Measurements from ENCODE around the gene AHNAK.

Gene AHNAK

DNA sequence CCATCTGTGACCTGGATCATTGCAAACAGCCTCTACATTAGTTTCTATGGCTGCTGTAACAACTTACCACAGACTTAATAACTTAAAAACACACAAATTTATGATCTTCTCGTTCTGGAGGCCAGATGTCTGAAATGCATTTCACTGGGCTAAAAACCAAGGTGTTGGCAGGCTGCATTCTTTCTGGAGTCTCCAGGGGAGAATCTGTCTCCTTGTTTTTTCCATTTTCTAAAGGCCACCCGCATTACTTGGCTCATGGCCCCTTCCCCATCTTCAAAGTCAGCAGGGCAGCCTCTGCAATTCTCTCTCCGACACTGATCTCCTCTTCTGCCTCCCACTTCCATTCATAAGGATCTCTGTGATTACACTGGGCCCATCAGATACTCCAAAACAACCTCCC, 116.2 kb downstream of the AHNAK start:
- DNase-seq, result no peak
- peaks cover 50% of the 10 kb centered on the region for H3K4me1 Mint-ChIP-seq (ENCODE audit: low read depth)
- H3K9me3 Mint-ChIP-seq, result no peaks in the 10 kb centered on the region
- H3K36me3 Mint-ChIP-seq (ENCODE audit: low read depth), result no peaks in the 10 kb centered on the region
- no peak overlapping the region for H3K27ac Mint-ChIP-seq
- no peaks in the 10 kb centered on the region for H3K27me3 Mint-ChIP-seq
- H3K4me3 Mint-ChIP-seq, result no peak overlapping the region

DNA sequence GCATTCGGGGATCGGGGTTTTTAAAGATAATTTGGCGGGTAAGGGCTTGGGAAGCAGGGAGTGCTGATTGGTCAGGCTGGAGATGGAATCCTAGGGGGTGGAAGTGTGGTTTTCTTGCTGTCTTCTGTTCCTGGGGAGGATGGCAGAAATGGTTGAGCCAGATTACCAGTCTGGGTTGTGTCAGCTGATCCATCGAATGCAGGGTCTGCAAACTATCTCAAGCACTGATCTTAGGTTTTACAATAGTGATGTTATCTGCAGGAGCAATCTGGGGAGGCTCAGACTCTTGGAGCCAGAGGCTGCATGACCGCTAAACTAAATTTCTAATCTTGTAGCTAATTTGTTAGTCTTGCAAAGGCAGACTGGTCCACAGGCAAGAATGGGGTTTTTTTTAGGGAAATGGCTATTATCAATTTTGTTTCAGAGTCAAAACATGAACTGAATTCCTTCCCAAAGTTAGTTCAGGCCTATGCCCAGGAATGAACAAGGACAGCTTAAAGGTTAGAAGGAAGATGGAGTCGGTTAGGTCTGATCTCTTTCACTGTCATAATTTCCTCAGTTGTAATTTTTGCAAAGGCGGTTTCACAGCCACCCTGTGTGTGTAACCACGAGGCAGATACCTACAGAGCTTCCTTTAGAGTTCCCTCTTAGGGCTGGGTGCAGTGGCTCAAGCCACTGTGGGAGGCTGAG, 117.6 kb downstream of the AHNAK start:
- Mint-ChIP-seq H3K36me3 (ENCODE audit: low read depth) (no peaks in the 10 kb centered on the region), H3K9me3 (no peaks in the 10 kb centered on the region), H3K4me1 (ENCODE audit: low read depth) (peaks cover 50% of the 10 kb centered on the region), H3K27ac (peak overlapping the region; percentile 95), H3K4me3 (no peak overlapping the region), H3K27me3 (no peaks in the 10 kb centered on the region)
- DNase-seq, result no peak

- peak; percentile 47 for DNase-seq
- H3K27ac Mint-ChIP-seq, result peak overlapping the region; percentile 95
- no peaks in the 10 kb centered on the region for H3K27me3 Mint-ChIP-seq
- peaks cover 42% of the 10 kb centered on the region for H3K4me1 Mint-ChIP-seq (ENCODE audit: low read depth)
- peak overlapping the region; percentile 56 for H3K4me3 Mint-ChIP-seq
- H3K9me3 Mint-ChIP-seq, result no peaks in the 10 kb centered on the region
- no peaks in the 10 kb centered on the region for H3K36me3 Mint-ChIP-seq (ENCODE audit: low read depth)
Measured at GRCh38 chr11:62427630-62428233, 118.9 kb downstream of the AHNAK start.

- Mint-ChIP-seq H3K4me1 (ENCODE audit: low read depth) (peaks cover 23% of the 10 kb centered on the region), H3K27ac (no peak overlapping the region), H3K36me3 (ENCODE audit: low read depth) (no peaks in the 10 kb centered on the region), H3K9me3 (no peaks in the 10 kb centered on the region), H3K27me3 (no peaks in the 10 kb centered on the region), H3K4me3 (no peak overlapping the region)
- no peak for DNase-seq
Measured at GRCh38 chr11:62423012-62423411, 123.6 kb downstream of the AHNAK start.

DNA sequence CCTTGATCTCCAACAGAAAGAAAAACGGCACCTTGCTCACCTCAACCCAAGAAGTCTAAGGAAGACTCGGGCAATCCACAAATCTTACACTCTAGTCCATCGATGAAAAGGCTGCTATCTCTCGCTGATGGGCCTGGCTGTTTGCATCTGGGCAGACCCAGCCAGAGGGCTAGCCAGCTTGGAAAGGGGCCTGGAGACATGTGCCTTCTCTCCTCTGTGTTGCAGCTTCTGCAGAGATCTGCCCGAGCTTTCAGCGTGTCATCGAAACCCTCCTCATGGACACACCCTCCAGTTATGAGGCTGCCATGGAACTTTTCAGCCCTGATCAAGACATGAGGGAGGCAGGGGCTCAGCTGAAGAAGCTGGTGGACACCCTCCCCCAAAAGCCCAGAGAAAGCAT, 124.6 kb downstream of the AHNAK start:
- no peaks in the 10 kb centered on the region for H3K9me3 Mint-ChIP-seq
- DNase-seq, result no peak
- H3K36me3 Mint-ChIP-seq (ENCODE audit: low read depth), result no peaks in the 10 kb centered on the region
- no peaks in the 10 kb centered on the region for H3K27me3 Mint-ChIP-seq
- H3K27ac Mint-ChIP-seq, result no peak overlapping the region
- H3K4me3 Mint-ChIP-seq, result no peak overlapping the region
- H3K4me1 Mint-ChIP-seq (ENCODE audit: low read depth), result peaks cover 14% of the 10 kb centered on the region

GRCh38 chr11:62420882-62421281, 125.7 kb downstream of the AHNAK start:
- Mint-ChIP-seq H3K9me3 (no peaks in the 10 kb centered on the region), H3K4me3 (no peak overlapping the region), H3K4me1 (ENCODE audit: low read depth) (peaks cover 4% of the 10 kb centered on the region), H3K27ac (no peak overlapping the region), H3K36me3 (ENCODE audit: low read depth) (no peaks in the 10 kb centered on the region), H3K27me3 (no peaks in the 10 kb centered on the region)
- DNase-seq, result no peak

DNA sequence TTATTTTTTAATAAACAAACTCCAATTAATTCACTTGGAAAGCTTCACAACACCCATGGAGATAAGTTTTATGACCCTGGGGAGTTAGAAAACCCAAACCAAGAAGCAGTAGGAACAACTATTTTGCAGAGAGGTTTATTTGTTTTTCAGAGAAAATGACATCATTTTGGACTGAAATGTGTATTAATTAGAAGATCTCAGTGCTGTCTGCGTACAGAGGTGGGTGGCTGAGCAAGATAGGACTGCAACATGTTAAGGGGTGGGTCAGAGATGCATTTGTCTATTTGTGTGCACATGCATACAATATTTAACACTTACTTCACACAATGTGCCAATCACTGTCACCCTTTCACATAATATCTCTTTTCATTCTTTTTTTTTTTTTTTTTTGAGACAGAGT, 126.7 kb downstream of the AHNAK start:
- no peaks in the 10 kb centered on the region for H3K27me3 Mint-ChIP-seq
- DNase-seq, result no peak
- no peak overlapping the region for H3K27ac Mint-ChIP-seq
- H3K36me3 Mint-ChIP-seq (ENCODE audit: low read depth), result no peaks in the 10 kb centered on the region
- H3K4me3 Mint-ChIP-seq, result no peak overlapping the region
- no peaks in the 10 kb centered on the region for H3K9me3 Mint-ChIP-seq
- peaks cover 4% of the 10 kb centered on the region for H3K4me1 Mint-ChIP-seq (ENCODE audit: low read depth)

DNA sequence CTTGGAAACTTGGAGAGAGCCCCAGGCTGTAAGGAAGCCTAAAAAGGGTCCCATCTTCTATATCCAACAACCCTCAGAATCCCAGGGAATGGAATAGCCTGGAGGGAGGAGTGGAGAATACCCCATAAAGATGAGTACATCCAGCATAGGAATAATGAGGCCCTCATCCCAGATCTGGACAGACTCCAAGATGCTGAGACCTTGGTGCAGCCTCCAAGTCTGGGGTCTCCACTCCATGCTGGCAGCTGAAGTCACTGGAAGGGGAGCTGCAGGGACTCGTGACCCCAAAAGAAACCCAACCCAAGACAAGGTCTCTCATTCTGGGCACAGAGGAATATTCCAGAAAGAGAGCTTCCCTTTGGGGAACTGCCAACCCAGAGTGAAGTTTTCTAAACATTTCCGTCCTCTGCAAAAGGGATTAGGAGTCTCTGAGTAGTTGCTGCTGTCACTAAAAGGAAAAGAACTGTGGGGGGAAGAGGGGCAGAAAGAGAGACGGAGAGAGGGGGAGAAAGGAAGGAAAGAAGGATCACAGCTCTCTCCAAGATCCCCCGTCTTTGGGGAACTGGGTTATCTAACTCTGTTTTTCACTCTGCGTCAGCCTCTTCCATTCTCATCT, 127.2 kb downstream of the AHNAK start:
- no peak overlapping the region for H3K4me3 Mint-ChIP-seq
- no peaks in the 10 kb centered on the region for H3K36me3 Mint-ChIP-seq (ENCODE audit: low read depth)
- H3K4me1 Mint-ChIP-seq (ENCODE audit: low read depth), result no peaks in the 10 kb centered on the region
- H3K27me3 Mint-ChIP-seq, result no peaks in the 10 kb centered on the region
- no peaks in the 10 kb centered on the region for H3K9me3 Mint-ChIP-seq
- no peak for DNase-seq
- no peak overlapping the region for H3K27ac Mint-ChIP-seq

GRCh38 chr11:62418733-62419132, 127.9 kb downstream of the AHNAK start, which contains the start of gene SCGB1A1:
TSS of gene SCGB1A1 (plus strand) at chr11:62419033. CDS start at chr11:62419096, 63 bp downstream.
- Mint-ChIP-seq H3K4me1 (ENCODE audit: low read depth) (no peaks in the 10 kb centered on the region), H3K27ac (no peak within 1 kb of the TSS), H3K9me3 (no peaks in the 10 kb centered on the region), H3K4me3 (no peak within 1 kb of the TSS), H3K27me3 (no peaks in the 10 kb centered on the region), H3K36me3 (ENCODE audit: low read depth) (no peaks in the 10 kb centered on the region)
- DNase-seq, result no peak

DNA sequence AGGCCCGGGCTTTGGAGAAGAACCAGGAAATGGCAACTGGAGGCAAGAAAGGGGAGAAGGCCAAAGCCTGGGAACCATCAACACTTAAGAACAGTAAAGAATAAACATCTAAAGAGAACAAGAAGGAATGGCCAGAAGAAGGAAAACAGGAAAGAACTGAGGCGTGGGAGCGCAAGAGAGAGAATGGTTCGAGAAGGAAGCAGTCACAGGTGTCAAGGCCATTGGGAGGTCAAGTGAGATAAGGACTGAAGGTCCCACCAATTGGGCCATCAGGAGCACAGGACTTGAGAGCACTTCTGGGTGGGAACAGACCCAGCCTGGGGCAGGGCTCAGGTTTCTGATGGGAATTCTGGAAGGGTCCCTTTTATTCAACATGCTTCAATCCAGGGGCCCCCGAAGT, 128.5 kb downstream of the AHNAK start:
- H3K36me3 Mint-ChIP-seq (ENCODE audit: low read depth), result no peaks in the 10 kb centered on the region
- no peak overlapping the region for H3K27ac Mint-ChIP-seq
- H3K9me3 Mint-ChIP-seq, result no peaks in the 10 kb centered on the region
- no peak overlapping the region for H3K4me3 Mint-ChIP-seq
- no peaks in the 10 kb centered on the region for H3K27me3 Mint-ChIP-seq
- no peaks in the 10 kb centered on the region for H3K4me1 Mint-ChIP-seq (ENCODE audit: low read depth)
- no peak for DNase-seq

- Mint-ChIP-seq H3K27ac (no peak overlapping the region), H3K4me1 (ENCODE audit: low read depth) (no peaks in the 10 kb centered on the region), H3K27me3 (no peaks in the 10 kb centered on the region), H3K36me3 (ENCODE audit: low read depth) (no peaks in the 10 kb centered on the region), H3K4me3 (no peak overlapping the region), H3K9me3 (no peaks in the 10 kb centered on the region)
- DNase-seq, result no peak
Measured at GRCh38 chr11:62416596-62416995, 130.0 kb downstream of the AHNAK start.

DNA sequence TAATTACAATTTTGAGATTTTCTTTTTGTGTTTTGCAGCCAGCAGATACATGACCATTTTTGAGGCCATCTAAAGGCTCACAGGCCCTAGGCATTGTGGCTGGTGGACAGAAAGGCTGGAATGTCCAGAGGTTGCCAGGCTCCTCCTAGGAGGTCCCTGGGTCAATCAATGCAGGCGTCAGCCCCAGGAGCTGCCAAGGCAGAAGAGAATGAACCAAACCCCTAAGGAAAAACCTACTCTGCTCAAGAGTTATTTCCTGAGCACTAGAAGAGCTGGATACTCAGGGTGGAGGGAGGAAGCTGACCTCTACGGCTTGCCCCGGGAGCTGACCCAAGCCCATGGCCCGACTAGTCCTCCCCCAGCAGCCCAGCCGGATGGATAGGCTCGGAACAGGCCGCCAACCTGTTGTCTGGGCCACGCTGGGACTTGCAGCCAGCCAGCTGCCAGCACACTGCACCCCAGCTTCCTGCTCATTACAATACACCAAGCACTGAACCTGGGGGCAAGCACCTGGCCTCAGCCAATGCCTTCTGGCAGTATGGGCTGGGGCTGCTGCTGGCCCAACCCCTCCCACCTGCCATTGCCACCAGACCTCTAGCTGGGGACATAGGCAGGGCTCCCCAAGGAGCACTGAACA, 133.4 kb downstream of the AHNAK start:
- no peak for DNase-seq
- no peaks in the 10 kb centered on the region for H3K4me1 Mint-ChIP-seq (ENCODE audit: low read depth)
- no peaks in the 10 kb centered on the region for H3K27me3 Mint-ChIP-seq
- no peaks in the 10 kb centered on the region for H3K9me3 Mint-ChIP-seq
- H3K27ac Mint-ChIP-seq, result no peak overlapping the region
- H3K36me3 Mint-ChIP-seq (ENCODE audit: low read depth), result no peaks in the 10 kb centered on the region
- H3K4me3 Mint-ChIP-seq, result no peak overlapping the region

DNA sequence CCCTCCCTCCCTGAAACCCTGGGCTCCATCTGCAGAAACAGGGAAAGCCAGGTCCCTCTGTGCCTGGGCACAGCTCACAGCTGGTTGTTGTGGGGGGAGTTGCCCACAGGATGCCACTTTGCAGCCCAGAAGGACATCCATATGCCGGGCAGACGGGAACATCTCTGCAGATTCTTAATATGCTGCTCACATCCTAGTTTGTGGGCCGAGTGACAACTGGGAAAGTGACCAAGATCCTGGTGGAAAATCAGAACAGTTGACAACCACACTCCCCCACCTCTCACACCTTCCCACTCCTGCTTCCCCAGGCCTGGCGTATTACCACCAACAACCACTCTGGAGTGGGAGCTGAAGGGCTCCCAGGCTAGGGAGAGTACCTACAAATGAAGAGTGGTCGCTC, 135.1 kb downstream of the AHNAK start:
- no peaks in the 10 kb centered on the region for H3K4me1 Mint-ChIP-seq (ENCODE audit: low read depth)
- H3K36me3 Mint-ChIP-seq (ENCODE audit: low read depth), result no peaks in the 10 kb centered on the region
- DNase-seq, result no peak
- no peaks in the 10 kb centered on the region for H3K27me3 Mint-ChIP-seq
- H3K27ac Mint-ChIP-seq, result no peak overlapping the region
- H3K9me3 Mint-ChIP-seq, result no peaks in the 10 kb centered on the region
- H3K4me3 Mint-ChIP-seq, result no peak overlapping the region

DNA sequence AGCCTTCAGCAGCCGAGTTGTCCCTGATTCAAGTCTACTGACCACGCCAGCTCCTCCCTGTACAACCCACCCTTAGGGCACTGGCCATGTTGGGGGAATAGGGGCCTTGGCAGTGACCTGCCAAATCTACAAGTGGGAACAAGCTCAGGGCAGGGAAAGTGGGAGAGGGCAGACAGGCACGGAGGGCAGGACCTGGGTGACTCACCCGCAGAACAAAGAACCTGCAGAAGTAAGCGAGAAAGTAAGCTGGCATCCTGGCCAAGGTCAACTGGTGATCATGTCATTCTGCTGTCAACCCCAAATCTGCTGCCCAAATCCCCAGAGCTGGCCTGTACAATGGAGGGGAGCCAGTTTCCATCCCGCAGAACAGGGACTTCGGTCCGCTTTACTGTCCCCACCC, 135.6 kb downstream of the AHNAK start:
- no peak for DNase-seq
- no peaks in the 10 kb centered on the region for H3K27me3 Mint-ChIP-seq
- H3K36me3 Mint-ChIP-seq (ENCODE audit: low read depth), result no peaks in the 10 kb centered on the region
- H3K9me3 Mint-ChIP-seq, result no peaks in the 10 kb centered on the region
- H3K4me1 Mint-ChIP-seq (ENCODE audit: low read depth), result no peaks in the 10 kb centered on the region
- H3K27ac Mint-ChIP-seq, result no peak overlapping the region
- H3K4me3 Mint-ChIP-seq, result no peak overlapping the region

DNA sequence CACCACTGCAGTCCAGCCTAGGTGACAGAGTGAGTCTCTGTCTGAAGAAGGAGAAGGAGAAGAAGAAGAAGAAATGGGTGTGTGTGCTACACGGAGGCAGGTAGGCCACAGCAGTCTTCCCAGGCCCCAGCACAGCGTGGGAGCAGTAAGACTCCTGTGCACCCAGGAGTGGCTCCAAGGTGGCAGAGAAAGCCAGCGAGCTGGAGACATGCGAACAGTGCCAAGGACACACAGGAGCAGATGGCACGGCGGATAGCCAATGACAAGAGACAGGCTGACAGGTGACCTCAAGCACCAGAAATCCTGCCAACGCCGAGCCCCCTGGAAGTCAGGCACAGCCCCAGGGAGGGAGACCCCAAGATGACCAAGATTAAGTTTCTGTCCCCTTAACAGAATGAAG, 136.8 kb downstream of the AHNAK start:
- Mint-ChIP-seq H3K4me1 (ENCODE audit: low read depth) (no peaks in the 10 kb centered on the region), H3K36me3 (ENCODE audit: low read depth) (no peaks in the 10 kb centered on the region), H3K27me3 (no peaks in the 10 kb centered on the region), H3K9me3 (no peaks in the 10 kb centered on the region), H3K4me3 (no peak overlapping the region), H3K27ac (no peak overlapping the region)
- no peak for DNase-seq
